RPMI7951 (cell line): ENCODE measurements around the gene SMIM24. TPM values are rescaled to one million over a fixed set of nuclear protein-coding genes. Genes with fewer than 3 reads are reported as not detected.
"Not testable (repeated sequence)": the region's sequence is repeated elsewhere in the genome, so short reads cannot be mapped to it uniquely, and the experiment has no call there.

ENCODE experiments used
- DNase-seq: peaks from one replicate; pipeline ENCODE4 v3.0.0-alpha.2; 2012; ENCODE audit warnings: low read depth
- total RNA-seq: library from RNA; depleted of rRNA; stranded (reverse); fragments of >200 nt; shearing (Covaris generic); gene quantifications from 2 replicates; pipeline ENCODE4 v1.2.3, GENCODE V29; 2014

SMIM24 gene
- total RNA-seq, 1 experiment from 2014 or later: not detected

DNA sequence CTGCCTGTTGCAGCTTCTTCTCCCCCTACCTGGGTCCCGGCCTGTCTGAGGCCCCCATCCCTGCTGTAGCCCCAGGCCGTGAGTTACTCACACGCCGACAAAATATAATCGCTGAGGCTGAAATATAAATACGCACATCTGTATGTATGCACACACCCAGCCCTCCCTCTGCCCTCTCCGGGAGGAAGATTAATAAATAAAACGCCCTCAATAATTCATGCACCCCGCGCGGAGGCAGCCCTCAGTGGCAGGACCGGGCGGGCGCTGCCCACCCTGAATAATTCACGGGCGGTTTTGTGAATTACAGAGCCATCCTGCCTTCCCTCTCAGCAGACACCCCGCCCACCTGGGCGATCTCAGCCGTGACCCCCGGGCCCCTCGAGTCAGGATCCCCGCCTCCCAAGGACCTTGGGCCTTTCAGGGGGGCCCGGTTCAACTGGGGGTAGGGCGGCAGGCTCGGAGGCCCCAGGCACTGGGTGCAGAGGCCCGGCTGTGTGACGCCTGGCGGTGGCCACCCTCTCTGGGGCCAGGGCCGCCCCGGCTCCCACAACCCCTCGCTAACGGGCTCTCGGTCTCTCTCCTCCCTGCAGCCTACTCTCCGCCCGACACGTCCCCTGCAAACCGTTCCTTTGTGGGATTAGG lies 24.2 kb downstream of the SMIM24 start:
- no peak for DNase-seq

GRCh38 chr19:3455393-3455955 lies 24.9 kb downstream of the SMIM24 start:
- DNase-seq: no peak

DNA sequence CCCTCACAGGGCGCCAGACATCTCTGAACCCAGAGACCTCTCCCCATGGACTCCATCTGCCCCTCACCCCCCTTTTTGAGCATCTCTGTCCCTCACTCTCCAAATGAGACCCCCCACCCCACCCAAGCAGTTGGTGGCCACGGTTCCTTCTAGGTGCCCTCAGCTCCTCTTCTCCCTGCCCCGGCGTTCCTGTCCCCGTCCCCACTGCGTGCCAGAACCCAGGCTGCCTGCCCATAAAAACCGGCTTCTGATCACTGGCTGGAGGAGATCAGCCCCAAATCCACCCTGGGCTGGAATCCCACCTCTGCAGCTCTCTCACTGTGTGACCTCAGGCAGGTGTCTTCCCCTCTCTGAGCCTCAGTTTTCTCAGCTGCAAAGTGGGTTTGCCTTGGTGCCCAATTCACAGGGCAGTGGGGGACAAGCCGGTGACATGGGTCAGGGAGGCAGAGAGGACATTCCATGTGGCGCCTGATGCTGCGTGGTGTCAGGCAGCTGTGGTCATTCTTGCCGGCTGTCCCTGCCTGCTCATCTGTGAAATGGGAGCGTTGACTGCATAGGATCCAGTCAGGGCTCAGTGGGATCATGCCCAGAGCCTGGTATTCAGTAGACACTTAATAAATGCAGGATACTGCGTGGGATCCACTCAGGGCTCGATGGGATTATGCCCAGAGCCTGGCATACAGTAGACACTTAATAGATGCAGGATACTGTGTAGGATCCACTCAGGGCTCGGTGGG lies 25.5 kb downstream of the SMIM24 start:
- DNase-seq: no peak

- no peak for DNase-seq
These were observed 26.5 kb downstream of the SMIM24 start for GRCh38 chr19:3453840-3454239.

DNA sequence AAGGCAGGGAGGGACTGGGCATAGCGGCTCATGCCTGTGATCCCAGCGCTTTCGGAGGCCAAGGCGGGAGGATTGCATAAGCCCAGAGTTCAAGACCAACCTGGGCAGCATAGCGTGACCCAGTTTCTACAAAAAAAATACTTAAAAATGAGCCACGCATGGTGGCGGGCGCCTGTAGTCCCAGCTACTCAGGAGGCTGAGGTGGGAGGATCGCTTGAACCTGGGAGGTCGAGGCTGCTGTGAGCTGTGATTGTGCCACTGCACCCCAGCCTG lies 27.4 kb downstream of the SMIM24 start:
- not testable (repeated sequence) for DNase-seq

DNA sequence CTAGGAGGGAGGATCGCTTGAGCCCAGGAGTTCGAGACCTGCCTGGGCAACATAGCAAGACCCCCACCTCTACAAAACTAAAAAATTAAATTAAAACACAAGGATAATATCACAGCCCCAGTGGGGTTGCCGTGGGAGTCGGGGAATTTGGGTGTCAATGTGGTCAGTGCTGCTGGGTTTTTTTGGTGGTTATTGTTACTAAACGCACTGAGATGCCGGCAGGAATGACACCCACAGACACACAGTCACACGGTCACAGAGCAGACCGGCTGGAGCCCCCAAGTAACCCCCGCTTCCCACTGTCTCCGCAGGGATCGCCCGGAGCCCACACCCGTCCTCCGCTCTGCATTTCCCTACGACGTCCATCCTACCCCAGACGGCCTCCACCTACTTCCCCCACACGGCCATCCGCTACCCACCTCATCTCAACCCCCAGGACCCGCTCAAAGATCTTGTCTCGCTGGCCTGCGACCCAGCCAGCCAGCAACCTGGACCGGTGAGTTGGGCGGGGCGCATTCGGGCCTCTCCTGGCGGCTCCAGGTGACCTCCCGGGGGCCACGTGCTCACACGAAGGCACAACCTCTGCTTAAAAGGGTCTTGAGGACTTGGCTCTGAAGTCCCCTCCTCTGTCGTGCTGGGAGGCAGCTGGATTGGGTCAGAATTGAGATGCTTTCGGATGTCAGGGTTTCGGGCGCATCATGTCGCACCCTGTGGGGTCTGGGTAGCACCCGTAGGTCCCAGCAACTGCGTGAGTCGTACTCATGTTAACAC lies 28.0 kb downstream of the SMIM24 start:
- no peak for DNase-seq

DNA sequence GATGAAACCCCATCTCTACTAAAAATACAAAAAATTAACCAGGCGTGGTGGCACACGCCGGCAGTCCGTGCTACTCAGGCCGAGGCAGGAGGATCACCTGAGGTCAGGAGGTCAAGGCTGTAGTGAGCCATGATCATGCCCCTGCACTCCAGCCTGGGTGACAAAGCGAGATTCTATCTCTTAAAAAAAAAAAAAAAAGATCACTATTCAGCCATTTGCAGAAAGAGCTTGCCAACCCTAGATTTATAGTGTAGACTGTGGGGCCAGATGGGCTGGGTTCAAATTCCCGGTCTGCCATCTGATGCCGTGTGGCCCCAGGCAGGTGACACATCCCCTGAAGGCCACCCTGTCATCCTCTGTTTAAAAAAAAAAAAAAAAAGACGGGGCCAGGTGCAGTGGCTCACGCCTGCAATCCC lies 28.9 kb downstream of the SMIM24 start:
- DNase-seq: peak; percentile 28

DNA sequence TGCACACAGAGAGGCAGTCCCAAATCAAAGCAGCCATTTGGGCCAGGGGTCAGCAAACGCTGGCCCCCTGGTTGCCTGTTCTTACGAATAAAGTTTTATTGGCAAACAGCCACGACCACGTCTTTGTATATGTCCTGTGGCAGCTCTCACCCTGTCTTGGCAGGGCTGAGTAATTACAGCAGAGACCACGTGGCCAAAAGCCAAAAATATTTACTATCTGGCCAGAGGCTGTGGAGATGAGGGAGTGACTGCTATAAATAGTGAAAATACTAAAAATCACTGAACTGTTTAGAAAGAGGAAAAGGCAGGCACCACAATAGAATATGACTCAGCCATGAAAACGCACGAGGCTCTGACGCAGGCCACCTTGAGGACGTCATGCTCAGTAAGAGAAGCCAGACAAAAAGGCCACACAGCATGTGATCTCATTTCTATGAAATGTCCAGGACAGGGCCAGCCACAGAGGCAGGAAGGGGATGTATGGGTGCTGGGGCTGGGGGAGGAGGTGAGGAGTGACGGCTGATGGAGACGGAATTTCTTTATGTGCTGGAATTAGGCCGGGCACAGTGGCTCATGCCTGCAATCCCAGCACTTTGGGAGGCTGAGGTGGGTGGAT lies 29.4 kb downstream of the SMIM24 start:
- peak; percentile 98 for DNase-seq

DNA sequence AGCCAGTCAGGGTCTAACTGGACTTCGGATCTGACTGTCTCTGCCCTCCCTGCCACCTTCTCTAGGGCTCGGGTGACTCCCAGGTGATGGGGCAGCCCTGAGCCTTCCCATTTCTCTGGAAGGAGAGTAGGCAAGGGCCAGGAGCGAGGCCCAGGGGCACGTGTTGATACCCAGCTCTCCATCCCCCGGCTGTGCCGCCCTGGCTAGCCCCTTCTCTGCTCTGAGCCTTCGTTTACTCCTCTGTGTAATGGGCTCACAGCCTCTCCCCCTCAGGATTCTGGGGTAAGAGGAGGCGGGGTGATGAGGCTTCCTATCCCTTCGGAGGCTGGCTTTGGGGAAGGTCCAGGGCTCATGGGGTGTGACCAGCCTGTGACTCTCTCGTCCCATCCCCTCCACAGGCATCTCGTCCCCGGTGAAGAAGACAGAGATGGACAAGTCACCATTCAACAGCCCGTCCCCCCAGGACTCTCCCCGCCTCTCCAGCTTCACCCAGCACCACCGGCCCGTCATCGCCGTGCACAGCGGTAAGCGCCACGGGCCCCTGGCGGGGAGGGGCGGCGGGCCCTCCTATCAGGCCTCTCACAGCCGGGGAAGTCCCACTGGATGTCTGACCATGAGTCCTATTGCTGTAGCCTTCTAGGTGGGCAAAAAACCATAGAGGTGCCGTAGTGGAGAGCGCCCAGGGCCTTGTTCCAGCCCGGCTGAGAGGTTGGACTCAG lies 31.6 kb downstream of the SMIM24 start:
- DNase-seq: no peak

GRCh38 chr19:3446657-3447056 lies 33.7 kb downstream of the SMIM24 start:
- DNase-seq: not testable (repeated sequence)

- DNase-seq: no peak
These were observed 35.6 kb downstream of the SMIM24 start for GRCh38 chr19:3444695-3445234.

DNA sequence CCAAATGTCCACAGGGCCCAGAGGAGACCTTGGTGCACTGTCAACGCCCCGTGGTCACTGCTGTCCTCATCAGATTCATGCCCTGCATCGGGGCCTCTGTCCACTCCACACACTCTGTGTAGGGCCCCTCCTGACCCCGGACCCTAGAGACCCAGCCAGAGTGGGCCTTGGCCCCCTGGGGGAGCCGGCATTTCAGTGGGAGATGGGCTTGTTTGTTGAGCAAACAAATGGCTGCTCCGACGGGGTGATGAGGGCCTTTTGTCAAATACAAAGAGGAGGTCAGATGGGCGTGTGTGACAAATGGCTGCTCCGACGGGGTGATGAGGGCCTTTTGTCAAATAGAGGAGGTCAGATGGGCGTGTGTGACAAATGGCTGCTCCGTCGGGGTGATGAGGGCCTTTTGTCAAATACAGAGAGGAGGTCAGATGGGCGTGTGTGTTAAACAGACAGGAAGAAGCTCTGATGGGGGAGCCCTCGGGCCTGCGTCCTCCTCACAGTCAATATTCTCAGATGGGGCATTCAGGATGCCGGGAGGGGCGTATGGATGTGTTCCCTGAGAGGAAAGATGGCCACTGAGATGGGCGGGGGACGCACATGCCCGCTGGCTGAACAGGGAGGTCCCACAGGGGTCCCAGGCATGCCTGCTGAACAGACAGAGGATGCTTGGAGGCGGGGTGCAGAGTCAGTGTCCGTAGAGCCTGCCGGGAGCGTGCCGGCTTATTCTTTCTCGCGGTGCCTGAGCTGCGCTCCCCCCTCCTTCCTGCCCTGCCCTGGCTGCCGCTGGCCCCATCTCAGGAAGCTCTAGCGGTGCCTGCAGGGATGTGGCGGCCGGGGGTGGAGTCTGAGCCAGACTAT lies 36.3 kb downstream of the SMIM24 start:
- no peak for DNase-seq

DNA sequence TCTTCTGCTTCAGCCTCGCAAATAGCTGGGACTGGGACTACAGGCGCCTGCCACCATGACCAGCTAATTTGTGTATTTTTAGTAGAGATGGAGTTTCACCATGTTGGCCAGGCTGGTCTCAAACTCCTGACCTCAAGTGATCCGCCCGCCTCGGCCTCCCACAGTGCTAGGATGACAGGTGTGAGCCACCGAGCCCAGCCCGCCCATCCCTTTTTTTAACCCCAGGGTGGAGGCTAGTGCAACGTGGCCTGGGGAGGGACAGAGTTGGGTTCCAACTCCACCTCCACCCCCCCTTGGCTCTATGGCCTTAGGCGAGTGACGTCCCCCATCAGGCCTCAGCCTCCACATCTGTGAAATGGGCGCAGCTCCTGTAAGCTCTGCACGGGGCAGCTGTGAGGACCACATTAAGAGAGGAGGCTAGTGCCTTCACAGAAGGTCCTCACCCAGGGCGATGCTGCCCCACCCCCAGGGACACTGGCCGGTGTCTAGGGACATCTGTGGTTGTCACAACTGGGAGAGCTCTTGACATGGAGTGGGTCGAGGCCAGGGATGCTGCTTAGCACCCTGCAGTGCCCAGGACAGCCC lies 37.7 kb downstream of the SMIM24 start:
- DNase-seq: no peak

- no peak for DNase-seq
These were observed 38.4 kb downstream of the SMIM24 start for GRCh38 chr19:3441986-3442329.

DNA sequence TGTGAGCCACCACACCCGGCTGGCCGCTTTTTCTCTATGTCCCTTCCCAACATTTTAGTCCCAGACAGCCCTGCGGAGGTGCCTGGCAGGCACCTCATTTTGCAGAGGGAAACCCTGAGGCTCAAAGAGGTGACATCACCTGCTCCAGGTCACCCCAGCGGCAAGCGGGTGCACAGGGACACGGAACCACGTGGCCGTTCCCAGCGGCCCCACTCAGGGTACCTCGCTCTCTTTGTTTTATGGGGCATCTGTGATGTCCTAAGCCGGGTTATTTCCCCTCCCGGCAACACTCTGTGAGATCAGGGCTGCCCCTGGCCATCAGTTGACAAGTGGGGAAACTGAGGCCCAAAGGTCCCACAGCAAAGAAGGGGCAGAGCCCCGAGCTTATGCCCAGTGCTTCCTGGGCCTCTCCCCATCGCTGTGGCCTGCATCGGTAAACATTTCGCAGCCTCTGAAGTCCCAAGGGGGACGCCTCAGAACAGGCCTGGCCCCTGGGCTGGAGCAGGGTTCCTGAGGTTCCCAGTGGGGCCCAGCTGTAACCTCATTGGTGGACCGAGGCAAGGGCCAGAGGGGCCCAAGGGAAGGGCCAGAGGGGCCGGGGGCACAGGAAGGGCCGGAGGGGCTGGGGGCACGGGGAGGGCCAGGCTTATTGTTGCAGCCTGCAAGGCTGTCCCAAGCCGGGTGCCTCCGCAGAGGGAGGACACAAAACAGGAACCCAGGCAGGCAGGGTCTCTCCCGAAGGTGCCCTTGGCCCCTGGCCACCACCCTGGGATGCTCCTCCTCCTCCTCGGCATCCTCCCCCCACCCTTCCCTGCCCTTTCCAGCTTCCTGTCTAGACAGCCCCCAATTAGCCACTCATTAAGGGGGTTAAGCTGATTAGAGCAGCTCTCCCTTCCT lies 39.0 kb downstream of the SMIM24 start:
- no peak for DNase-seq

GRCh38 chr19:3440082-3440481 lies 40.2 kb downstream of the SMIM24 start:
- no peak for DNase-seq

DNA sequence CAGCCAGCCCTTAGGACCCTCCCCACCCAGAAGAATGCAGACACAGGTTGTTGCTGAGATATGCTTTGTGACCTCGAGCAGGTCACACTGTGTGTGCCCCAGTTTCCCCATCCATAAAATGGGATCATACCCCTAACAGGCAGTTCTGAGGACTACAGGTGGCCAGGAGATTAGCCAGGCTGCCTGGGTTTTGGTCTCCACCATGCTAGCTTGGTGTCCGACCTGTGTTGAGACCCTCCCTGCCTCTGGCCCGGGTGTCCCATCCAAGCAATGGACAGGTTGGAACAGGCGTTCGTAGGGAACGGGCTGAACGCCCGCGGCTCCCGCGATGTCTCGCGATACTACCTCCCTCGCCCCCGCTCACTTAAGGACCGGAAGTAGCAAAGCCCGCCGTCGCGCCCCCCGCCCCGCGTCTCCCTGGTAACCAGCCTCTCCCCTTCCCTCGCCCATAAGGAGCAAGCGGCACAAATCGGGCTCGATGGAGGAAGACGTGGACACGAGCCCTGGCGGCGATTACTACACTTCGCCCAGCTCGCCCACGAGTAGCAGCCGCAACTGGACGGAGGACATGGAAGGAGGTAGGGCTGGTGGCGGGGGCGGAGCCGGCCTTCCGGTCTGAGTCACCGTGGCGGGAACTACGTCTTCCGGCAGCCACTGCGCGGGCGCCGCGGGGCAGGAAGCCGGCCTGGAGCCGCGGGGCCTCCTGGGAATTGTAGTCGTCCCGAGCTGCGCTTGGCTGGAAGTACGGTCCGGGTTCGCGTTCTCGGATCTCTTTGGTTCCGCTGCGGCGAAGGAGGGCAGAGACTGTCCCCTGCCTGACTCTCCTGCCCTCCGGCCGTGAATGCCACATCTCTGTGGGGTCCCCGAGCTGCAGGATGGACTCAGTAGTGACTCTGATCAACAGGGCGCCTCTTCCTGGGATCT lies 45.4 kb downstream of the SMIM24 start:
- peak; percentile 94 for DNase-seq
